ENCODE data around the gene SART3.

SART3 gene

DNA sequence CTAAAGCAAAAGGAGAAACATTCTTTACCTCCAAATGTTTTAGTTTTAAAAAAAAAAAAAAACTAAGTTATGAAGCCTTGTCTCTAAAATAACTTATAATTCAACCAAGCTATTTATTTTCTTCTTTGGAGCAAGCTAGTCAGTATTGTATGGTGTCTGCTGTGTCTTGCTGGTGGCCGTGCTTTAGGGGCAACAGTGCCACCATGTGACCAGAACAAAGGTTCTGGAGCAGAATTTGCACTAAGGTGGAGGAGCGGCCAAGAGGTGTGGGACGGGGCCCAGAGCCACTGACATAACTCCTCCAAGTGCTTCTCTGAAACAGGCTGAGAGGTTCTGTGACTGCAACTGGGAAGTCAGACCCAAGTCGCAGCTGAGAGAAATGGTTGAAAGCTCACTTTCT lies 41.4 kb downstream of the SART3 start:
- TF ChIP-seq, protein P1, sequence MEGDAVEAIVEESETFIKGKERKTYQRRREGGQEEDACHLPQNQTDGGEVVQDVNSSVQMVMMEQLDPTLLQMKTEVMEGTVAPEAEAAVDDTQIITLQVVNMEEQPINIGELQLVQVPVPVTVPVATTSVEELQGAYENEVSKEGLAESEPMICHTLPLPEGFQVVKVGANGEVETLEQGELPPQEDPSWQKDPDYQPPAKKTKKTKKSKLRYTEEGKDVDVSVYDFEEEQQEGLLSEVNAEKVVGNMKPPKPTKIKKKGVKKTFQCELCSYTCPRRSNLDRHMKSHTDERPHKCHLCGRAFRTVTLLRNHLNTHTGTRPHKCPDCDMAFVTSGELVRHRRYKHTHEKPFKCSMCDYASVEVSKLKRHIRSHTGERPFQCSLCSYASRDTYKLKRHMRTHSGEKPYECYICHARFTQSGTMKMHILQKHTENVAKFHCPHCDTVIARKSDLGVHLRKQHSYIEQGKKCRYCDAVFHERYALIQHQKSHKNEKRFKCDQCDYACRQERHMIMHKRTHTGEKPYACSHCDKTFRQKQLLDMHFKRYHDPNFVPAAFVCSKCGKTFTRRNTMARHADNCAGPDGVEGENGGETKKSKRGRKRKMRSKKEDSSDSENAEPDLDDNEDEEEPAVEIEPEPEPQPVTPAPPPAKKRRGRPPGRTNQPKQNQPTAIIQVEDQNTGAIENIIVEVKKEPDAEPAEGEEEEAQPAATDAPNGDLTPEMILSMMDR (IDR thresholded peaks at IDR 0.05; ENCODE audit: low read depth, low read length) = no peak
- DNase-seq (ENCODE audit: extremely low read depth, low read depth) = no peak

DNA sequence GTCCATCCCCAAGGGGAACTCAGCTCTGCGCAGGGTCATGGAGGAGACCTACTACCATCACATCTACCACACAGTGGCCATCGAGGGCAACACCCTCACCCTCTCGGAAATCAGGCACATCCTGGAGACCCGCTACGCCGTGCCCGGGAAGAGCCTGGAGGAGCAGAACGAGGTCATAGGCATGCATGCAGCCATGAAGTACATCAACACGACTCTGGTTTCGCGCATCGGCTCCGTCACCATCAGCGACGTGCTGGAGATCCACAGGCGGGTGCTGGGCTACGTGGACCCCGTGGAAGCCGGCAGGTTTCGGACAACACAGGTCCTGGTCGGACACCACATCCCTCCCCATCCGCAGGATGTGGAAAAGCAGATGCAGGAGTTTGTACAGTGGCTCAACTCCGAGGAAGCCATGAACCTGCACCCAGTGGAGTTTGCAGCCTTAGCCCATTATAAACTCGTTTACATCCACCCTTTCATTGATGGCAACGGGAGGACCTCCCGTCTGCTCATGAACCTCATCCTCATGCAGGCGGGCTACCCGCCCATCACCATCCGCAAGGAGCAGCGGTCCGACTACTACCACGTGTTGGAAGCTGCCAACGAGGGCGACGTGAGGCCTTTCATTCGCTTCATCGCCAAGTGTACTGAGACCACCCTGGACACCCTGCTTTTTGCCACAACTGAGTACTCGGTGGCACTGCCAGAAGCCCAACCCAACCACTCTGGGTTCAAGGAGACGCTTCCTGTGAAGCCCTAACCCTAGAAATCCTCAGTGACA lies 42.1 kb downstream of the SART3 start:
- DNase-seq (ENCODE audit: extremely low read depth, low read depth) = no peak
- TF ChIP-seq, protein P1 (IDR thresholded peaks at IDR 0.05; ENCODE audit: low read depth, low read length) = no peak

DNA sequence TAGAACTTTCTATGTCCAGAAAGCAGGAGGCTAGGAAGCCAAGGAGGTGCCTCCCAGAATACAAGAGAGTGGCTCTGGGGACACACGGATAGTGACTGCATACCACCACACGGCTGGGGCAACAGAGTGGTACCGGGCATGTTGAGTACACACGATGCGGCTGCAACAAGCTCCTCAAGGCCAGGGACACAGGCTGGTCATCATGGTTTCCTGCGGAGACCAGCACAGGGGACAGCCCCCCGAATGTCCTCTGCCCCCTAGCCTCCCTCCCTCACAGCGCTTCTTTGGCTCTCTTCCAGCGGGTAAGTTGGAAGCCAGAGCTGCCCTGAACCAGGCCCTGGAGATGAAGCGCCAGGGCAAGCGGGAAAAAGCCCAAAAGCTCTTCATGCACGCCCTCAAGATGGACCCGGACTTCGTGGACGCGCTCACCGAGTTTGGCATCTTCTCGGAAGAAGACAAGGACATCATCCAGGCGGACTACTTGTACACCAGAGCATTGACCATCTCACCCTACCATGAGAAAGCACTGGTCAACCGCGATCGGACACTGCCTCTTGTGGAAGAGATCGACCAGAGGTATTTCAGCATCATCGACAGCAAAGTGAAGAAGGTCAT lies 42.8 kb downstream of the SART3 start:
- DNase-seq (ENCODE audit: extremely low read depth, low read depth) = no peak
- TF ChIP-seq, protein P1 (IDR thresholded peaks at IDR 0.05; ENCODE audit: low read depth, low read length) = no peak

DNA sequence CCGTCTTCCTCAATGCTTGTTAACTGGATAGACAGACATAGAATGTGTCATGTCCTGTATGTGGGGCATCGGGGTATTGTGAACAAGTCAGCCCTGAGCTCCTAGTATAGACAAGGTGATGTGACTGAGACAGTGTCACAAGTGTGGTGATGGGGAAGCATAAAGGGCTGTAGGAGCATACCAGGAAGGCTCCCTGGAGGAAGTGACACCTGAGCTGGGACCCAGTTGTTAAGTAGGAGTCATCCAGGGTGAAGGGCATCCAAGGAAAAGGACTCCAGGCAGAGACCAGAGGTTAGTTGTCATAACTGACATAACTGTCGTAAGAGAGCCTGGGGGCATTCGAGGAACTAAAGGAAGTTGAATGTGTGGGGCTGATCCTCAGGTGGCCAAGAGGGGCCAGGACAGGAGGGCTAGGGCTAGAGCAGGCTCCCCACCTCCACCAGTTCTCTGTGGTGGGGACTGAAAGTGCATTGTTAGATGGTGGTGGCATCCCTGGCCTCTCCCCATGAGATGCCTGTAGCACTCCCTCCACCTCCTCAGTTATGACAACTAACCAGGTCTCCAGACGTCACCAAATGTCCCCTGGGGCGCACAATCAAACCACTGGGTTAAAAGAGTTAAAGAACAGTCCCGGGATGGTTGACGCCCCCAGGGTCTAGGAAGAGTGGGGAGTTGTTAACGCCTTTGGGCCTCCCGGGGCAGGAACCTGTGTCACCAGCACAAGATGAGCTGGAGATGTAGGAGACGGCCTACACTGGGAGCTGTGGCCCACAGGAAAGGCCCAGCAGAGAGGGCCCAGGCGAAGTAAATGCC lies 43.5 kb downstream of the SART3 start:
- TF ChIP-seq, protein P1 (IDR thresholded peaks at IDR 0.05; ENCODE audit: low read depth, low read length) = no peak
- no peak for DNase-seq (ENCODE audit: extremely low read depth, low read depth)

DNA sequence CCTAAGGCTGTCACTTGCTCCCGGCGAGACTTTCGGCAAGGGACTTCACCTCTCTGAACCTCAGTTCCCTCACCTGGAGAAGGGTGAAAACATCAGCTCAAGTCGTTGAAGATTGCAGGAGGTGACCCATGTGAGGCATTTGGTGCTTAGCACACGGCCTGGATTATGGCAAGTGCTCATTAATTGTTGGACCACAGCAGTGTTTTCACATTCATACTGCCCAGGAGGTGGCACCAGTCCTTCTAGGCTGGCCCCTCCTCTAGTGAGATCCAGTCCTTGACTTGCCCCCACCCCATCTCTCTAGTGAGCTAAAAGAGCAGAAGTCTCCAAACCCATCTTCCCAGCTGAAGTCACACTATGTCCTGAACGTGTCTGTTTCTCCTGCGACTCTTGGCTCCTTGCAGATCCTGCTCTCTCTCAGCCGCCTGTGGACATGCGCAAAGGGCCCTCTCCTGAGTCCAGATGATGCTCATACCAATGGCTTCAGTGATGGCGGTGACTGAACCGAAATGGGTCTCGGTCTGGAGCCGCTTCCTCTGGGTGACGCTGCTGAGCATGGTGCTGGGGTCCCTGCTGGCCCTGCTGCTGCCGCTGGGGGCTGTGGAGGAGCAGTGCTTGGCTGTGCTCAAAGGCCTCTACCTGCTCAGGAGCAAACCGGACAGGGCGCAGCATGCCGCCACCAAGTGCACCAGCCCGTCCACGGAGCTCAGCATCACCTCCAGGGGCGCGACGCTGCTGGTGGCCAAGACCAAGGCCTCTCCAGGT lies 44.3 kb downstream of the SART3 start:
- DNase-seq (ENCODE audit: extremely low read depth, low read depth) = no peak
- TF ChIP-seq, protein P1 (IDR thresholded peaks at IDR 0.05; ENCODE audit: low read depth, low read length) = peak; percentile 4

DNA sequence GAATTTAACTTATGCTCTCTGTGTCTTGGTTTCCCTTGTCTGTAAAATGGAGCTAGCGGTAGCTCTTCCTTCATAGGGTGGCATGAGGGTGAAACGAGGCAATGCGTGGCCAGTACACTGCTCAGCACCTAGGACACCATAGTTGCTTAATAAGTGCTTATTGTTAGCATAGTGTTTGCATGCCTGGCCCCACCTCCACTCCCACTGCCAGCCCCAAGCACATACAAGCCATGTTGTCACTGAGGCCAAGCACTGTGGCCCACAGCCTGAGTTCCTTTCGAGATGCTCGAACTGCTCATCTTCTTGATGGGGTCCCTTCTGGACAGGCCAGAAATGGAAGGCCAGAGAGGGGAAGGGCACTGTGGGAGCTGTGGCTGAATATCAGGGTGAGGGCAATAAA lies 45.1 kb downstream of the SART3 start:
- no peak for DNase-seq (ENCODE audit: extremely low read depth, low read depth)
- TF ChIP-seq, protein P1 (IDR thresholded peaks at IDR 0.05; ENCODE audit: low read depth, low read length) = no peak
